A549 (cell line): ENCODE results near the gene CHD6. TPM values are rescaled to one million over a fixed set of nuclear protein-coding genes. Genes with fewer than 3 reads are reported as not detected.

Experiments used
- ATAC-seq, 2 experiments: fragments of 200-7000 bp in 1 of 2; fragments of >200 bp in 1 of 2; cut with Nextera tagmentation in 1 of 2; cut with Tn5 transposase in 1 of 2; 3 replicates each; pipeline versions ENCODE4 v1.8.0 to v1.9.1; 2018 to 2020; ENCODE audit warnings: mild to moderate bottlenecking in 1 of 2, moderate library complexity in 1 of 2
- CTCF ChIA-PET: fragments of 300-600 bp; sonication (Branson Sonifier 250); formaldehyde crosslinking; extraction: SDS; loops from one replicate; lab custom pipeline; 2021; ENCODE audit warnings: antibody characterized with exemption, inconsistent platforms; lab: Yijun Ruan, JAX
- POLR2A ChIA-PET: fragments of 350-600 bp; formaldehyde crosslinking; extraction: SDS; loops from one replicate; lab custom pipeline; 2021; ENCODE audit warnings: antibody characterized with exemption, inconsistent platforms; lab: Yijun Ruan, JAX
- DNase-seq, 2 experiments: peaks; one replicate each; pipeline versions ENCODE4 v3.0.0 to v3.0.0-alpha.2; 2011 to 2016; ENCODE audit warnings: low read depth in 1 of 2, low spot score in 1 of 2
- FAIRE-seq: peaks from 2 replicates; lab custom pipeline; 2011; peaks lifted over from hg19 to GRCh38; lab: Jason Lieb, UNC
- H3K27ac ChIP-seq, 2 experiments: fragments of >200 bp; sonication (Bioruptor Twin); formaldehyde crosslinking; 3 replicates each; pipeline ENCODE4 v1.5.1; 2016 to 2017
- H3K4me1 ChIP-seq: fragments of >200 bp; sonication (Bioruptor Twin); formaldehyde crosslinking; 3 replicates; pipeline ENCODE4 v1.6.1; 2016
- H3K4me2 ChIP-seq: fragments of >200 bp; sonication (Bioruptor Twin); formaldehyde crosslinking; 3 replicates; pipeline ENCODE4 v1.6.1; 2016
- H3K4me3 ChIP-seq: fragments of >200 bp; sonication (Bioruptor Twin); formaldehyde crosslinking; 3 replicates; pipeline ENCODE4 v1.5.1; 2016
- H3K9me3 ChIP-seq: fragments of >200 bp; sonication (Bioruptor Twin); formaldehyde crosslinking; 3 replicates; pipeline ENCODE4 v1.6.1; 2016
- BHLHE40 ChIP-seq: IDR thresholded peaks from 2 replicates; pipeline ENCODE4 v1.6.1; 2012; ENCODE audit warnings: low read depth, low read length, inconsistent platforms
- CBX8 ChIP-seq: fragments of 200-600 bp; sonication (generic); IDR thresholded peaks from 2 replicates; pipeline ENCODE4 v1.6.1; 2016
- CEBPB ChIP-seq, 2 experiments: fragments of >200 bp in 1 of 2; sonication (Bioruptor Twin) in 1 of 2; formaldehyde crosslinking in 1 of 2; IDR thresholded peaks; 2 replicates each; pipeline ENCODE4 v1.6.1; 2012 to 2016
- E2F6 ChIP-seq: IDR thresholded peaks from 2 replicates; pipeline ENCODE4 v1.6.1; 2012; ENCODE audit warnings: low read depth, borderline replicate concordance
- ELK1 ChIP-seq: fragments of 150-350 bp; IDR thresholded peaks from 2 replicates; pipeline ENCODE4 v1.6.1; 2014; ENCODE audit warnings: low read depth, mild to moderate bottlenecking, low read length
- FOSL2 ChIP-seq, 2 experiments: fragments of 450-650 bp in 1 of 2; fragments of >200 bp in 1 of 2; sonication (Bioruptor Twin) in 1 of 2; formaldehyde crosslinking; IDR thresholded peaks; 2 replicates each; pipeline versions ENCODE4 v1.5.0 to v1.6.1; 2016 to 2020; ENCODE audit warnings: mild to moderate bottlenecking in 1 of 2, moderate library complexity in 1 of 2
- GATA3 ChIP-seq: IDR thresholded peaks from 2 replicates; pipeline ENCODE4 v1.6.1; 2012; ENCODE audit warnings: borderline replicate concordance
- HDAC2 ChIP-seq: fragments of 200-600 bp; sonication (generic); IDR thresholded peaks from 2 replicates; pipeline ENCODE4 v1.6.1; 2016
- HEYL ChIP-seq: fragments of 250-450 bp; sonication (Bioruptor Pico); IDR thresholded peaks from 2 replicates; pipeline ENCODE4 v1.8.0; 2021; ENCODE audit warnings: mild to moderate bottlenecking, moderate library complexity
- HOXA7 ChIP-seq: fragments of 250-450 bp; sonication (Bioruptor Pico); IDR thresholded peaks from 2 replicates; pipeline ENCODE4 v1.5.0; 2020; ENCODE audit warnings: mild to moderate bottlenecking, moderate library complexity
- HOXB5 ChIP-seq: fragments of 250-450 bp; sonication (Bioruptor Pico); IDR thresholded peaks from 2 replicates; pipeline ENCODE4 v1.5.0; 2020; ENCODE audit warnings: mild to moderate bottlenecking, moderate library complexity
- KDM1A ChIP-seq: fragments of 200-600 bp; sonication (generic); IDR thresholded peaks from 2 replicates; pipeline ENCODE4 v1.6.1; 2016; ENCODE audit warnings: low read depth, mild to moderate bottlenecking
- KDM5A ChIP-seq: fragments of 200-600 bp; sonication (generic); IDR thresholded peaks from 2 replicates; pipeline ENCODE4 v1.6.1; 2016; ENCODE audit warnings: antibody characterized with exemption, mild to moderate bottlenecking
- MYC ChIP-seq: IDR thresholded peaks from 2 replicates; pipeline ENCODE4 v1.6.1; 2012; ENCODE audit warnings: mild to moderate bottlenecking, inconsistent platforms, low read length, improper control_type of control experiment, borderline replicate concordance
- POLR2A ChIP-seq: IDR thresholded peaks from 2 replicates; pipeline ENCODE4 v1.6.1; 2012; ENCODE audit warnings: mild to moderate bottlenecking, low read length
- RAD21 ChIP-seq, 2 experiments: fragments of >200 bp in 1 of 2; sonication (Bioruptor Twin) in 1 of 2; formaldehyde crosslinking in 1 of 2; IDR thresholded peaks in 1 of 2; conservative IDR thresholded peaks in 1 of 2; 2 replicates in 1 of 2; 3 replicates in 1 of 2; pipeline ENCODE4 v1.6.1; 2012 to 2018; ENCODE audit warnings: inconsistent platforms in 1 of 2
- RCOR1 ChIP-seq: fragments of 150-350 bp; IDR thresholded peaks from 2 replicates; pipeline ENCODE4 v1.6.1; 2014; ENCODE audit warnings: antibody characterized with exemption, low read length, low read depth
- REST ChIP-seq: fragments of 200-600 bp; sonication (generic); IDR thresholded peaks from 2 replicates; pipeline ENCODE4 v1.6.1; 2016; ENCODE audit warnings: antibody characterized with exemption, mild to moderate bottlenecking, moderate library complexity
- RFX5 ChIP-seq: fragments of 450-650 bp; IDR thresholded peaks from 2 replicates; pipeline ENCODE4 v1.7.1; 2014; ENCODE audit warnings: antibody characterized with exemption, mild to moderate bottlenecking, moderate library complexity
- RNF2 ChIP-seq: fragments of 200-600 bp; sonication (generic); IDR thresholded peaks from 2 replicates; pipeline ENCODE4 v1.6.1; 2016; ENCODE audit warnings: low read depth, mild to moderate bottlenecking, antibody characterized with exemption, moderate library complexity, borderline replicate concordance
- SMC3 ChIP-seq: fragments of >200 bp; sonication (Bioruptor Twin); formaldehyde crosslinking; IDR thresholded peaks from 3 replicates; pipeline ENCODE4 v1.6.1; 2018; ENCODE audit warnings: inconsistent platforms
- TP53 ChIP-seq: fragments of 250-450 bp; sonication (Bioruptor Pico); IDR thresholded peaks from 2 replicates; pipeline ENCODE4 v1.5.0; 2021; ENCODE audit warnings: mild to moderate bottlenecking, moderate library complexity
- ZC3H11A ChIP-seq: fragments of 450-650 bp; IDR thresholded peaks from 2 replicates; pipeline ENCODE4 v1.6.1; 2014; ENCODE audit warnings: antibody characterized with exemption, mild to moderate bottlenecking
- ZSCAN20 ChIP-seq: fragments of 250-450 bp; sonication (Bioruptor Pico); IDR thresholded peaks from 2 replicates; pipeline ENCODE4 v1.8.0; 2022; ENCODE audit warnings: mild to moderate bottlenecking, moderate library complexity
- WGBS: methylation state at CpG from one replicate; pipeline ENCODE4 v1.1.6; 2017; ENCODE audit errors: missing lambda C conversion rate; 5-methylcytosine and 5-hydroxymethylcytosine counted together
- polyA plus RNA-seq, 4 experiments: library from polyadenylated mRNA; depleted of rRNA in 3 of 4; stranded (reverse); fragments of >200 nt; fragmentation: RNase III in 1 of 4; extraction: RNeasy Plus Mini Kit Qiagen cat#74134 plus additional on column Dnase treatment in 1 of 4; gene quantifications; 2 replicates in 3 of 4; 3 replicates in 1 of 4; pipeline ENCODE4 v1.2.3, GENCODE V29; 2011 to 2017
- TF ChIP-seq, protein P1 (sequence below): fragments of >200 bp; sonication (Bioruptor Twin); formaldehyde crosslinking; IDR thresholded peaks from 3 replicates; pipeline ENCODE4 v1.5.1; 2016
- TF ChIP-seq, protein P2 (sequence below): fragments of >200 bp; sonication (Bioruptor Twin); formaldehyde crosslinking; IDR thresholded peaks from 2 replicates; pipeline ENCODE4 v1.6.1; 2016

CHD6 gene
- polyA plus RNA-seq, 2 of the 4 experiments (the other 2 are of a cell fraction) = 8.2 to 22.6 TPM

- H3K4me1 ChIP-seq = no peaks in the 10 kb centered on the region
- H3K4me3 ChIP-seq = no peak overlapping the region
- TF ChIP-seq TP53 (CRISPR knock-in tag) = no peak
- TF ChIP-seq HOXB5 (CRISPR knock-in tag) = no peak
- no peak for TF ChIP-seq HDAC2
- no peak for TF ChIP-seq HOXA7 (CRISPR knock-in tag)
- ChIA-PET POLR2A (no interaction called here), CTCF (interaction anchor here (1.1 to 2.3 kb wide), 2 partner anchors 11 to 13 kb away, joined by 4 to 13 read pairs; partner anchors contain the start of gene LPIN3)
- H3K4me2 ChIP-seq = no peak overlapping the region
- H3K9me3 ChIP-seq = no peaks in the 10 kb centered on the region
- ATAC-seq = no peak
- DNase-seq = no peak
- no peak for FAIRE-seq
- H3K27ac ChIP-seq = no peak overlapping the region
Measured at GRCh38 chr20:41353530-41353929, 264.6 kb downstream of the CHD6 start.

- H3K4me2 ChIP-seq = no peak overlapping the region
- no peaks in the 10 kb centered on the region for H3K9me3 ChIP-seq
- WGBS = 86% methylated on average over 5 of the region's 5 CpGs
- FAIRE-seq (no peak), DNase-seq (no peak), ATAC-seq (peak in 1 of 2 experiments; percentile 31; a peak in 2 of 6 replicates)
- no peaks in the 10 kb centered on the region for H3K4me1 ChIP-seq
- TF ChIP-seq ZSCAN20 = no peak
- no peak for TF ChIP-seq E2F6
- no peak for TF ChIP-seq SMC3
- TF ChIP-seq RAD21 (conservative IDR thresholded peaks at IDR 0.05 in 1 of 2, IDR thresholded peaks at IDR 0.05 in 1 of 2) = no peak
- no peak for TF ChIP-seq HEYL
- no peak for TF ChIP-seq ZC3H11A
- no peak for TF ChIP-seq KDM5A
- no peak overlapping the region for H3K4me3 ChIP-seq
- ChIA-PET CTCF (interaction anchor here (2.3 kb wide), 1 partner anchor 12 kb away, joined by 13 read pairs; the partner anchor contains the start of gene LPIN3), POLR2A (no interaction called here)
- H3K27ac ChIP-seq = no peak overlapping the region
Measured at GRCh38 chr20:41352666-41353065, 265.5 kb downstream of the CHD6 start.

- no peak overlapping the region for H3K4me2 ChIP-seq
- ATAC-seq = peak; percentile 65 to 81; a peak in 5 of 6 replicates
- ChIA-PET POLR2A (no interaction called here), CTCF (interaction anchor here (2.3 kb wide), 1 partner anchor 12 kb away, joined by 13 read pairs; the partner anchor contains the start of gene LPIN3)
- no peak overlapping the region for H3K27ac ChIP-seq
- H3K9me3 ChIP-seq = no peaks in the 10 kb centered on the region
- DNase-seq = peak; percentile 22 to 36
- H3K4me3 ChIP-seq = no peak overlapping the region
- H3K4me1 ChIP-seq = no peaks in the 10 kb centered on the region
- no peak for FAIRE-seq
- 86% methylated on average over 2 of the region's 4 CpGs for WGBS
- TF ChIP-seq CBX8 (no peak), HOXB5 (CRISPR knock-in tag) (no peak), REST (no peak), RFX5 (no peak), KDM5A (no peak), SMC3 (no peak), BHLHE40 (no peak), KDM1A (no peak), GATA3 (no peak), ZSCAN20 (no peak), RCOR1 (no peak), CEBPB (IDR thresholded peaks at IDR 0.05) (no peak), TP53 (CRISPR knock-in tag) (no peak), RNF2 (no peak), FOSL2 (IDR thresholded peaks at IDR 0.05) (no peak), FOSL2 (CRISPR knock-in tag; IDR thresholded peaks at IDR 0.05) (no peak), ELK1 (no peak), MYC (no peak), POLR2A (no peak)
- TF ChIP-seq, protein P1, sequence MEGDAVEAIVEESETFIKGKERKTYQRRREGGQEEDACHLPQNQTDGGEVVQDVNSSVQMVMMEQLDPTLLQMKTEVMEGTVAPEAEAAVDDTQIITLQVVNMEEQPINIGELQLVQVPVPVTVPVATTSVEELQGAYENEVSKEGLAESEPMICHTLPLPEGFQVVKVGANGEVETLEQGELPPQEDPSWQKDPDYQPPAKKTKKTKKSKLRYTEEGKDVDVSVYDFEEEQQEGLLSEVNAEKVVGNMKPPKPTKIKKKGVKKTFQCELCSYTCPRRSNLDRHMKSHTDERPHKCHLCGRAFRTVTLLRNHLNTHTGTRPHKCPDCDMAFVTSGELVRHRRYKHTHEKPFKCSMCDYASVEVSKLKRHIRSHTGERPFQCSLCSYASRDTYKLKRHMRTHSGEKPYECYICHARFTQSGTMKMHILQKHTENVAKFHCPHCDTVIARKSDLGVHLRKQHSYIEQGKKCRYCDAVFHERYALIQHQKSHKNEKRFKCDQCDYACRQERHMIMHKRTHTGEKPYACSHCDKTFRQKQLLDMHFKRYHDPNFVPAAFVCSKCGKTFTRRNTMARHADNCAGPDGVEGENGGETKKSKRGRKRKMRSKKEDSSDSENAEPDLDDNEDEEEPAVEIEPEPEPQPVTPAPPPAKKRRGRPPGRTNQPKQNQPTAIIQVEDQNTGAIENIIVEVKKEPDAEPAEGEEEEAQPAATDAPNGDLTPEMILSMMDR = no peak
- TF ChIP-seq, protein P2, sequence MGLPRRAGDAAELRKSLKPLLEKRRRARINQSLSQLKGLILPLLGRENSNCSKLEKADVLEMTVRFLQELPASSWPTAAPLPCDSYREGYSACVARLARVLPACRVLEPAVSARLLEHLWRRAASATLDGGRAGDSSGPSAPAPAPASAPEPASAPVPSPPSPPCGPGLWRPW = no peak
- TF ChIP-seq, all 56 proteins: peak for 0
Measured at GRCh38 chr20:41352106-41352505, 266.1 kb downstream of the CHD6 start.
